ENCODE data around the gene COASY.

DNA sequence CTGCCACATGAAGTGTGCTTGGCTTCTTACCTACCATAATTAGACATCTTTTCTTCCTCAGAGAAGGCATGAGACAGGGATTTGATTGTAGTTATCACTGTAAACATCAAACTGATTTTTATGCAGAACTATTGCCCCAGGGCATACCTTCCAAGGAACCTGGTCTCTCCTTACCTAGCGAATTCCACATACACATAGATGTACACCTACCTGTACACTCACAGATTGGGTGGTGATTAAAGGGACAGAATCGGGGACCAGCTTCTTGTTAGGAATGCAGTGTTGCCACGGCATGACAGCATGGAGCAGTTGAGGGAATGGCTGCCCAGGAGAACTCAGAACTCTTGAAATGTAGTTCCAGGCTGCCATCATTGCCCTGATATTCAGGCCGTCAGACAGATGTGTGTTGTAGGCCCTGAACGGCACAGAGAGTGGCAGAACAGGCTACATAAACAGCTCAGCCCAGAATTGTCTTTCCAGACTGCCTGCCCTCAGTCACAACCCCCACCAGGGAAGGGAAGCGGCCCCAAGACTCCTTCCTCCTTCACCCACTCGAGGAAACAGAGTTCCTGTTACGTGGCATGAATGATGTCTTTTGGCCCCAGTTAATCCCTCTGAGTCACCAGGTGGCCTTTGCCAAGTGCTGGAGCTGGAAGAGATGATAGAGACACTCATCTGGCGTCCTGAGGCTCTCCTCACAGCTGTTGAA, 43.7 kb upstream of the COASY start:
- no peak for TF ChIP-seq CTCF (IDR thresholded peaks at IDR 0.05)
- no peak for TF ChIP-seq ZFX (IDR thresholded peaks at IDR 0.05; ENCODE audit: borderline replicate concordance)
